ENCODE results near the gene TRIM65. TPM values are rescaled to one million over a fixed set of nuclear protein-coding genes. Genes with fewer than 3 reads are reported as not detected.

The TRIM65 gene
- total RNA-seq, 1 experiment from 2014 or later, result 24.1 TPM

- DNase-seq (ENCODE audit: low read depth), result no peak
These were observed 20.6 kb upstream of the TRIM65 start for GRCh38 chr17:75917141-75917916.

- DNase-seq (ENCODE audit: low read depth), result no peak
These were observed 18.5 kb upstream of the TRIM65 start for GRCh38 chr17:75915268-75915667.

DNA sequence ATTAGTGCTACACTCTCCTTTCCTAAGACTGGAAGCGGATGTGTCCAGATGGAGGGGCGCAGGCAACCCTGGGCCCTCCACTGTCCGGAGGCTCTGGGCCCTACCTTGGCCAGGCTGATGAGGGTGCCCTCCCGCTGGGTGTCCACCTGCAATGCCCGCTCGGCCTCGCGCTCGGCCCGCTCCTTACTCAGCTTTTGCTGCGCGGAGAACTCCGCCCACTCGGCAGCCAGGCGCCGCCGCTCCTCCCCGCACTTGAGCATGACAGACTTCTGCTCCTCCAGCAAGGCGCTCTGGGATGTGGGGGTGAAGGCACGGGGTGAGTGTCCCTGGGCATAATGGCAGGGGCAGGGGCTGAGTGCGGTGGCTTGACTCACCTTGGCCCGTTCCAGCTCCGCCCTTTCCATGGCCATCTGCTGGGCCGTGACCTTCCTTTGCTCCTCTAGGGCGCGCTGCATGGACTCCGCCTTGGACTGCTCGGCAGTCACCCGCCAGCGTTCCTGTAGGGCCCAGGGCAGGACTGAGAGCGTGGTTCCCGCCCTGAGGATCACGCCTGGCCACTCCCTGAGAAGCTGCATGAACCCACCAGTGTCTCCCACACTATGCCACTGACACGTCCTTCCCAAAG is 18.0 kb upstream of the TRIM65 start:
- DNase-seq (ENCODE audit: low read depth), result no peak

DNA sequence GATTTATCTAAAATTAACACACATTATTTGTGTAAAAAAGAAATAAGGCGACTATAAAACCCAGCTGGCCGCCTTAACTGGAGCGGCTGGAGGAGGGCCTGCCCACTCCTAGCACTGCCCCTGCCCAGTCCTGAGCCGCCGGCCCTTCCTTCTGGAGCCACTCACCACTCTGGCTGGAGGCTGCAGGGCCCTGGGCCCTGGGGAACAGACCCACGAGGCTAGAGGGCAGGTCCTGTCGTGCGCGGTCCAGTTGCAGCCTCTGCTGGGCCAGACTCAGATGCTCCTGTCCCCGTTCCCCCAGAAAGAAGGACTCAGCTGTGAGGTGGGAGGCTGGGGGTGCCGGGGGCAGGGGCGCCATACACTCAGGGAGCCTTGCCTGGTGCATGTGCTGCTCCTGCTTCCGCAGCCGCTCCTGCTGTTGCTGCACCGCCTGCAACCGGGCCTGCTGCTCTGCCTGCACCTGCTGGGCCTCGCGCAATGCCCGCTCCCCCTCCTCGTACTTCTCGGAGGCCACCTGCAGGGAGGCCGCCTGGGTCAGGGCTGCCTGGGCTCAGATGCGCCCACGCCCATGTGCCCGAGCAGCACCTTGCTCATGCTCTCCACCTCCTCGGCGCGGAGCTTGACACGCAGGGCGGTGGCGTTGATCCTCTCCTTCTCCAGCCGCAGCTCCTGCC is 16.9 kb upstream of the TRIM65 start:
- DNase-seq (ENCODE audit: low read depth), result no peak

DNA sequence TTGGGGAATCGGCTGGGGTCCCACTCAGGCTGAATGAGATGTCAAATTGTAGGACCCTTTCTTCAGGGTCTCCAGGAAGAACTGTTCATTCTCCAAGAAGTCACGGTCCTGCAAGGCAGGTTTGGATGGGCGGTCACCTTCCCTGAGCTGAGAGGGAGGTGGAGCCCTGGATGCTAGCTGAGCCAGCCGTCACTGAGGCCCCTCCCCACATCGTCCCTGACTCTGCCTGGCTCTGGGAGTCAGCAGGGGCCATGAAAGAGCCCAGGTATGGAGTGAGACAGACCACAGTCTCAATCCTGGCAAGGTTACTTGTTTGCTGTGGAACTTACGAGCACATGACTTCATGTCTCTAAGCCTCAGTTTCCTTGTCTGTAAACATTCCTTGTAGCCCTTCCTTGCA is 13.9 kb upstream of the TRIM65 start:
- DNase-seq (ENCODE audit: low read depth), result no peak

DNA sequence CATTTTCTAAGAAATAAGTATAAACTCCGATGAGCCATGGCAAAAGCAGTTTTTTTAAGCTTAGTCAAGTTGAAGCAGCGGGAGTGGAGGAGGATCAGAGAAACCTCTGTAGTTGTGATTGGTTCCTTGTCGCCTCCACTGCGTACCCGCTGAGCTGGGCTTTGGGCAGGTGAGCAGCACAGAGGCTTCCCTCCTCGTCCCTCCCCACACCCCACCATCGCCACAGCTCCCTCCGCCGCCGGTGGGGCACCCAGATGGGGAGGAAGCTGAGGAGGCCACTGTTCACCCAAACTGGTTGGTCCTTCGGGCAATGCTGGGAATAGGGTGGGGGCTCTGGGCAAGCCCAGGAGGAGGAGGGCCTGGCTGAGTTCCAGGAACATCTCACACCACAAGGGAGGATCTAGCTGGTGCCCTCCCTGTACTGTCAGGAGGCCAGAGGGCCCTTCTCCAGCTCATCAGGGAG is 13.1 kb upstream of the TRIM65 start:
- DNase-seq (ENCODE audit: low read depth), result no peak

DNA sequence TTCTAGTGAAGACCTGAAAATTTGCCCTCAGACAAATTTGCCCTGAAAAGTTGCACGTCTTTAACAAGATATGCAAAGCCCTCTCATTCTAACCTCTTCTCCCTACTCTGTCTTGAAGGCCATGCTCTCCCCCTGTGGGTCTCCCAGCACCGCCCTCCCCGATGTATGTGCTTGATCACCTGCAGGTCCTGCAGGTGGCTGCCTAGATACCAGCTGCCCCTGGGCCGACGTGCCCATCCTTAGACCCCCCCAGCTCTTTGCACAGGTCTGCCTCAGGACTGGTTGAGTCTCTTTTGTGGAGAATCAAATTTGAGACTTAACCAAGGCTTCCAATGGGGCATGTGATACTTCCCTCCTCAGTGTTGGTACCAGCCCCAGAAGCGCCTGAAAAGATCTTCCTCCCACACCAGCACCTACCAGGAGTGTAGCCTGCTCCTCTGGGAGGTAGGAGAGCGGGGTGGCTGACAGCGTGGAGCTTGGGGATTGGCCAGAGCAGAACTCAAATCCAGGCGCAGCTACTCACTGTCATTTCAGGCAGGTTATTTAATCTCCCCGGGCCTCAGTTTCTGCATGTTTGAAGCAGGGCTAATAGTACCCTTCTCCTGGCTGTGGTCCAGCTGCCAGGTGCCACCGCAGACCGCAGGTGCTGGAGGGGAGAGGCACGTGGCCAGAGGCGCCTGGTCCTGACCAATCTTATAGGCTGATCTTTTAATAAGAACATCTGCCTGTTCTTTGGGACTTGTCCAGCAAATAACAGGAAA is 12.5 kb upstream of the TRIM65 start:
- no peak for DNase-seq (ENCODE audit: low read depth)

DNA sequence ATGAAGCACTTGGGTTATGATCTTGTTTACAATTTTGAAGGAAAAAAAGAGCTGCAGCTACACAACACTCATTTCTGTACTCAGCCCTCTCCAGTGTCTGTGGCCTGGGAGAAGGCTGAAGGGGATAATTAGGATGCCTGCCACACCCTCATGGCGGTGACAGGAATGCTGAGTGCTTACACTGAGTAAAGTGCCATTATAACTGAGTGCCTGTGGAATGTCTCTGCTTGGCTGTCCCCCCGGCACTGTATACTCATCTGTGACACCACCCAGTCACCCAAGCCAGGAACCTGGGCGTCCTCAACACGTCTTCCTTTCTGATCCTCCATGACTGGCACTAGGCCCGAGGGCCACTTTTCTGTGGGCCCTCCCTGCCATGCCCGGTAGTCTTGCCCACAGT is 11.4 kb upstream of the TRIM65 start:
- DNase-seq (ENCODE audit: low read depth), result no peak

- DNase-seq (ENCODE audit: low read depth), result no peak
These were observed 9.6 kb upstream of the TRIM65 start for GRCh38 chr17:75906143-75906884.

- DNase-seq (ENCODE audit: low read depth), result peak; percentile 98
These were observed 8.2 kb upstream of the TRIM65 start, which contains the start of gene MRPL38 for GRCh38 chr17:75904749-75905521. Gene MRPL38, minus strand, starts transcription at chr17:75904884. Its CDS starts 9 bp downstream, at chr17:75904875.

- no peak for DNase-seq (ENCODE audit: low read depth)
These were observed 5.7 kb upstream of the TRIM65 start for GRCh38 chr17:75902406-75902805.

DNA sequence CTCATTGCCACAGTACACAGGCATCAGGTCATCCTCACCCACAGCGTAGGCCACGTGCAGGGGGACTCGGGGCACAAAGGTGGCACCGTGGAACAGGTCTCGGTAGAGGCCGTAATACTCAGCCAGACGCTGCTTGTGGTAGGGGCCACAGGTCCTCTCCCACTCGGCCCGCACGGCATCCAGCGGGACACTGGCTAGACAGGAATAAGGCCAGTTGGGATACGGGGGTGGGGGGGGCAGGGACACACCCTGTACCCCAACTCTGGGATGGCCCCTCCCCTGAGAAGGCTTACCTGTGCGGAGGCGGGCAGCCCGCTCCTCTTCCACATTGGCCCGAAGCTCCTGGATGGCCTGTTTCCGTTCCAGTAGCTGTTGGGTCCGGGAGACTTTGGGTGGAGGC is 5.0 kb upstream of the TRIM65 start:
- no peak for DNase-seq (ENCODE audit: low read depth)

DNA sequence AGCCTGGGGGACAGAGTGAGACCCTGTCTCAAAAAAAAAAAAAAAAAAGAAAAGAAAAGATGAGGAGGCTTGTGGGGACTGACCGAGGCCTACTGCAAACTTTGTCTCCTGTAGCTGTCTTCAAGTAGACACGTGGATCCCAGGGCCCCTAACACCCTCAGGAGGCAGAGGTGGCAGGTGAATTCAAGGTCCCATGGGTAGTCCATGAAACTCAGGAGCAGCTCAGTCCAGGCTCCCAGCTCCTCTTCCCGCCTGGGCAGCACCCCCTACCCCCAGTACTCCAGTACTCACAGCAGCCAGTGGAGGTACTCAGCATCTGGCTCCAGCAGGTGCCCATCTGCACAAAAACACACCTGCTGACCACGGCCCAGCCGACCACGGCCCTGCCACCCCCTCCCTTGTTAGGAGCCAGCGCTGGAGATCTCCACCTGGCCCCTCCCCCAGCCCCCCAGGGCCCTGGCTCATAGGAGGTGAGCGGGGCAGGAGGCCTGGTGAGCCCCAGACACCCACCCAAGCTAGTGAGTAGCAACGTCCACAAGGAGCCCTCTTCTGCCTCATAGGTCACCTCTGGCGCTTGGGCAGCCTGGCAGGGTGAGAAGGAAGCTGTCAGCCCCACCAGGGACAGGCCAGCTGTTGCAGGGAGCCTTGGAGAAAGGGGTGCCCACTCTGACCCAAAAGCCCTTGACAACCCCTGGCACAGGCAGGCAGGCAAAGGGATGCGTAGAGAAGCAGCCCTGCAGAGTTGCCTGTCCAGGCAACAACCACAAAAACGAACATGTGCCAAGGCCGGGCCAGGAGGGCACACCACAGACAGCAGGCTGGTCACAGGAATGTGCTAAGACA is 4.2 kb upstream of the TRIM65 start:
- DNase-seq (ENCODE audit: low read depth), result no peak

DNA sequence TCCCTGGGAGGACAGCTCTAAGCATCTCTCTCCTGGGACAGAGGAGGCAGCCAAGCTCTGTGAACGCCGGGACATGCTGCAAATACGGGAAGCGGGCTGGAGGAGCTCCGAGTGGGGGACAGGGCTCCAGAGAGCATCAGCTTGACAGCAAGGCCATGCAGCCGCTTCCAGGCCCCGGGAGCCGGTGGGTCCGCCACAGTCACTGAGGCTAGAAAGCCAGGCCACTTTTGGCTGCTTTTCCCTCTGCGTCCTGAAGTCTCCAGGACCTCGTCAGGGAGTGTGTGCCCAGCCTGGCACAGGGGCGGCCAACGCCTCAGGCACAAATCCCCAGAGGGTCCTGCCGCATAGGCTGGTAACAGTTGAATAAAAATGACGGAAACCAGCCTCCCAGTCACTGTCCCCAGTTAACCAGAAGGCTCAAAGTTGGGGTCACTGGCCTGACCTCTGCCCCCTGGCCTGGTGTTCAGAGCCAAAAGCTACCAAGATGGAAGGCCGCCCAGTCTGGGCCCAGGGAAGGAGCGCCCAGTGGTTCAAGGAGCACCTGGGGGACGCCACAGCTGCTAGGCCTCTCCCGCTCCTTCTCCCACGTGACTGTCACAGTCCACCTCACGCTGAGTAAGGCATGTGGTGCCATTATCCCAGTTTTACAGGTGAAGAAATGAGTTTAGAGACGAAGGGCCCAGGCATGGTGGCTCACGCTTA is 3.2 kb upstream of the TRIM65 start:
- no peak for DNase-seq (ENCODE audit: low read depth)

GRCh38 chr17:75899353-75899752 is 2.6 kb upstream of the TRIM65 start:
- DNase-seq (ENCODE audit: low read depth), result no peak

GRCh38 chr17:75898791-75899190 is 2.0 kb upstream of the TRIM65 start:
- no peak for DNase-seq (ENCODE audit: low read depth)

GRCh38 chr17:75898065-75898464 is 1.3 kb upstream of the TRIM65 start:
- no peak for DNase-seq (ENCODE audit: low read depth)

DNA sequence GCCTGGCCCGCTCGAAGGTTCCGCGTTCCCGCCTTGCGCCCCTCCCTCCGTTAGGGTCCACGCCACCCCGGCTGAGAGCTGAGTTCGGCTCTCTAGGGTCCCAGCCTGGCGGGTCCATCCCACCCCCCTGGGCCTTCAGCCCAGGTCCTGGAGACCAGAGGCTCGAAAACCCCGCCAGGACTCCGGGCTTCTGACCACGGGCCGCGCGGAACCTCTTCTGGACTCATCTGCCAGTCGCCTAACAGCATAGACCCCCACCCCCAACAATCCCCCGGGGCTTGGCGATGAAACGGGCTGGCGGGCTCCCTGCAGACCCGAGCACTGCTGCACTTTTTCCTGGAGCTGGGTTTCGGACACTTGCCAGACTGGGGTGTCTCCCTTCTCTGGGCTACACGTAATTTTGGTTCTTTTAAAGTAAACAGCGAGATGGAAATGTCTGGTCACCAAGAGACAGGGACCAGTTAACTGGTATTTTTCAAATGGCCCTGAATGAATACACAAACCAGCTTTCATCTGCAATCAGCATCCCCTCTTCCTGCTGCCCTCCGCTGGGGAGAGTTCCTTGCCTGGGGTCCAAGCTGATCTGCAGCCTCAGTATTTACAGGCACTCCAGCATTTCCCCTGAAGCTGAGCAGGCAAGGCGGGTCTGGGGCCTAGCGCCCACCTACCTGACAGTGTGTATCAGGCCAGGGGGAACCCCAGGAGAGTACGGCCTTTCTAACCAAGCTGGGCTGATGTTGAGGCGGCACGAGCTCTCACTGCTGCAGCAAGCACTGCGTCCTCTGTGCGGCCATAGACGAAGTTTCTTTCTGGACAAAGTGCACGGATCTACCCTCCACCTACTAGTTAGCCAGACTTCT is 639 bp upstream of the TRIM65 start:
- DNase-seq (ENCODE audit: low read depth), result no peak
